Head of caudate nucleus (tissue), 42 donors: ENCODE data around the gene FOXE3.

Experiments used
- DNase-seq, 42 donors: peaks; one replicate each; pipeline versions ENCODE4 v3.0.0 to v3.0.0-alpha.2; 2020 to 2021; ENCODE audit warnings: mixed read lengths in 7 of 42
- intact Hi-C: fragments of 100-400 bp; cut with DNase I; formaldehyde crosslinking; loops from one replicate; pipeline ENCODE4 v1.15.0; 2022

The FOXE3 gene

DNA sequence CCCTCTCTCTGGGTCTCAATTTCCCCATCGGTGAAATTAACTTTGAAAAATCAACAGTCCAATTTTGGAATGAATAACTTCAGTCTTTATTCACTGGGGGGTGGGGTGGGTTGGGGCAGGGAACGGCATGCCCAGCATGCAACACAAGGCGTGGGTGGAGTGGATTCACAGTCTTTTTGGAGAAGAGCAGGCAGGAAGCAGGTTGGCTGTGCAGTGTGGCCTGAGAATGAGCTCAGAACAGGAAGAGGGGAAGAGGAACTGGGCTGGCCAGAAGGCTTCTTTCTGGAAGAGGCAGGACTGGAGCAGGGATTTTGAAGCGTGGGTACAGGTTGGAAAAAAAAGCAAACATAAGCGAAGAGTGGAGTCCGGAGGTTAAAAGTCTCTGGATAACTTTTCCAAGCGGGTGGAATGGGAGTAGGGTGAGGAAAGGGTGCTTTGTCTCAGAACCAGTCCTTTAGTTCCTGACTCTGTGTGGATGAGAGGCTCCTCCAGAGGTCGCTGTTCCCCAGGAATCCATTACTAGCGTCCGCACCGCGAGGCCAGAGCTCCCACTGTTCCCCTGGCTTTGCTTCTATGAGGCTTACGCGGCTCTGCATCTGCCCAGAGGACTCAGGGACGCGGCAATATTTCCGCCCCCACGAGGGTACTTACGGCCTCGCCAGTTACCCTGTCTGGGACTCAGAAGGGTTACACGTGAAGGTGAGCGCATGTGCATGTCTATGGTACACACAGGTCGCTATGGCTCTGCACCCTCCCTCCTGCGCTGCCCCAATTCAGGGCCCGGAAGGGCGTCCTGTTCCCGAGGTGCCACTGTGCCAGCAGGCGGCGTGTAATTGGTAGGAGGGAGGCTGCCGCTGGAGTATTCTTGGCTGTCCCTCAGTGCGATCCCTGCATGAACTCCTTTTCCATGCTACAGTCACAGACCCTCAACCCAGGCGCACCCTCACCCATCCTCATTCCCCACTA, 16.3 kb downstream of the FOXE3 start:
- intact Hi-C loops = no loop called here
- DNase-seq = peak; percentile 39 to 87 (median 76)

GRCh38 chr1:47433037-47433421, 16.9 kb downstream of the FOXE3 start:
- intact Hi-C loops = no loop called here
- DNase-seq = no peak

GRCh38 chr1:47433477-47434050, 17.5 kb downstream of the FOXE3 start:
- intact Hi-C loops = no loop called here
- no peak for DNase-seq

GRCh38 chr1:47434051-47434842, 18.2 kb downstream of the FOXE3 start:
- DNase-seq = peak; percentile 16 to 79 (median 49)
- intact Hi-C loops = no loop called here

- no peak for DNase-seq
- intact Hi-C loops = loop anchor here (5.0 kb wide), 1 partner anchor 277 kb away; no protein-coding TSS in a partner anchor
Observed at GRCh38 chr1:47435506-47436303, 19.6 kb downstream of the FOXE3 start.

GRCh38 chr1:47436304-47436978, 20.4 kb downstream of the FOXE3 start:
- intact Hi-C loops = loop anchor here (5.0 kb wide), 1 partner anchor 276 kb away; no protein-coding TSS in a partner anchor
- peak in 33 of 42 donors; percentile 14 to 74 (median 45) for DNase-seq

- intact Hi-C loops = loop anchor here (5.0 kb wide), 1 partner anchor 275 kb away; no protein-coding TSS in a partner anchor
- DNase-seq = no peak
Observed at GRCh38 chr1:47436979-47437446, 20.9 kb downstream of the FOXE3 start.

GRCh38 chr1:47437447-47438164, 21.5 kb downstream of the FOXE3 start, which contains the start of gene FOXD2:
FOXD2 (plus strand) TSS chr1:47438044; CDS start chr1:47438136, 92 bp downstream.
- DNase-seq = peak in 39 of 42 donors; percentile 24 to 88 (median 68)
- intact Hi-C loops = loop anchor here (5.0 kb wide), 1 partner anchor 275 kb away; no protein-coding TSS in a partner anchor

- no peak for DNase-seq
- intact Hi-C loops = loop anchor here (5.0 kb wide), 1 partner anchor 274 kb away; no protein-coding TSS in a partner anchor
Observed at GRCh38 chr1:47438165-47439016, 22.3 kb downstream of the FOXE3 start.

DNA sequence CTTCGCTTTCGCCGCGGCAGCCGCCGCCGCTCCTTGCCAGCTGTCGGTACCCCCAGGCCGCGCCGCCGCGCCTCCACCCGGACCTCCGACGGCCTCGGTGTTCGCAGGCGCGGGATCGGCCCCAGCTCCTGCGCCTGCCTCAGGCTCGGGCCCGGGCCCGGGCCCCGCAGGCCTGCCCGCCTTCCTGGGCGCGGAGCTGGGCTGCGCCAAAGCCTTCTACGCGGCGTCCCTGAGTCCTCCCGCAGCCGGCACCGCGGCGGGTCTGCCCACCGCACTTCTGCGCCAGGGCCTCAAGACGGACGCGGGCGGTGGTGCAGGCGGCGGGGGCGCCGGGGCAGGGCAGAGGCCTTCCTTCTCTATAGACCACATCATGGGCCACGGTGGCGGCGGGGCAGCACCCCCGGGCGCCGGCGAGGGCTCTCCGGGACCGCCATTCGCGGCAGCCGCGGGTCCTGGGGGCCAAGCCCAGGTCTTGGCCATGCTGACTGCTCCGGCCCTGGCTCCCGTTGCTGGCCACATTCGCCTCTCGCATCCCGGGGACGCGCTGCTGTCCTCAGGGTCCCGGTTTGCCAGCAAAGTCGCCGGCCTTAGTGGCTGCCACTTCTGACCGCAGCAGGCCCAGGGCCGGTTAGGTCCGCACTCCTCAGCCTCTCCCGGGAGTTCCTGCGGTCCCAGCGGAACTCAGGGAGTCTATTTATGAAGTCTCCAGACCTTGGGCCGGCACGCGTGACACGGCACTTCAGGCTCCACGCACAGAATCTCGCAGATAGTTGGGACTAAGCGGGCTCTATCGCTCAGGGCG, 23.1 kb downstream of the FOXE3 start:
- intact Hi-C loops = loop anchor here (5.0 kb wide), 1 partner anchor 273 kb away; no protein-coding TSS in a partner anchor
- DNase-seq = no peak

DNA sequence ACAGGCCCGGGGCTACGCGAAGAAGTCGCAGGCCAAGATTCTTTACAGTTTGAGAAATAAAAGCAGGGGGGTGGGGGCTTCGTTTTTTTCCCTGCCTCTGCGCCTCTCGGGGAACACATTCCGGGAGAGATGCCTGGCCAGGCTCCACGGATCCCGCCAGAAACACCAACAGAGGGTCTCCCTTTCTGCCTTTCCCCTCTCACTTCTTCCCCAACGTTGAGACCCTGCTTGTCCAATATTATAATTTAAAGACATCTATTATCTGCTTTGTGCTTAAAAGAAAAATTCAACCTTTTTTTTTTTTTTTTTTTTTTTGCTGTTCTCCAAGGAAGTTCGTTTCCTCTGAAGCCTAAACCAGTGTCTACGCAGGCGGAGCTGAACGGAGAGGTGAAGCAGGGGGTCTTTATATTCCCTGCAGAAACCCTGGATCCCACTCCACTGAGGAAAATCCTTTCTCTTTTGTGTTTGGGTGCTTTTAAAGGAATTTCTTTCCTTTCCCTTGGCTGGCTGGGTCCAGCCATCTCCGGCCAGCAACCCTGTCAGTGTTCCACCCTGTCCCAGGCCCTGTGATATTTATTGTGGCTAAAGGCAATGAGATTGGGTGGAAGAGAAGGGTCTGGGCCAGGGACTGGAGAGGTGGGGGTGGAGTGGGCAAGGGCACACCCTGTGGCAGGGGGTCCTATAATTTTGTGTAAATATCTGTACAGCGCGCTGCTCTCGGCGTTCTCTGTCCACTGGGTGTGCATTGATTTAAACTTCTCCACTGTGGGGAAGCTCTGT, 23.9 kb downstream of the FOXE3 start:
- intact Hi-C loops = loop anchor here (5.0 kb wide), 1 partner anchor 272 kb away; no protein-coding TSS in a partner anchor

GRCh38 chr1:47440599-47441081, 24.6 kb downstream of the FOXE3 start:
- intact Hi-C loops = no loop called here

More for the DNA sequence above, 23.9 kb downstream of the FOXE3 start:
- DNase-seq = no peak

DNA sequence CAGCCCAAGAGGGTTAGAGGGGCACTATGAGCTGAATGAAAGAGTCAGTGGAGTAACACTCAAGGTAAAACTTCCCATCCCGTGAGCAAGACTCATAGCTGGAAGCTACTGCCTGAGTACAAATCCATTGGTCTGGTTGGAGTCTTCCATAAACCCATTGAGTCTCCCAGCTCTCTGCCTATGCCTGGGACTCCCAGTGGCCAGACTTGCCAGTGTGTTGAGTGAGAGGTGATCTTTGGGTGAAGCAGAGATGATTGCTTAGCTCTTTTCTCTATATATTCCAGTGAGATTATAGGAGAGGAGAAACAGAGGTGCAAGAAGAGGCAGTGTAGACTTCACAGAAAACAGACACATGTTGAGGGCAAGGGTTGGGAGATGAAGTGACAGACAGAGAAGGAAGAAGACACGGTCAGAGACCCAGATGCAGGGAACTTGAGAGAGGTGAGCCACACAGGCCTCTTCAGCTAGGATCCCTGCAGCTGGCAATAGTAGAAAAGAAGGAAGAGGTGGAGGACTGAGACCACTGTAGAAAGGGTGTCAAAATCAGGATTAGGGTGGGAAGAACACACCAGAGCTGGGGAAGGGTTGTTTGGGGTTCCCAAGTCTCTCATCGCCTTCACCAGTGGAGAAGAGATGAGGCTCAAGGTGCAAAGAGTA, 25.5 kb downstream of the FOXE3 start:
- intact Hi-C loops = no loop called here
- no peak for DNase-seq

More at GRCh38 chr1:47440599-47441081, 24.6 kb downstream of the FOXE3 start:
- DNase-seq = no peak

DNA sequence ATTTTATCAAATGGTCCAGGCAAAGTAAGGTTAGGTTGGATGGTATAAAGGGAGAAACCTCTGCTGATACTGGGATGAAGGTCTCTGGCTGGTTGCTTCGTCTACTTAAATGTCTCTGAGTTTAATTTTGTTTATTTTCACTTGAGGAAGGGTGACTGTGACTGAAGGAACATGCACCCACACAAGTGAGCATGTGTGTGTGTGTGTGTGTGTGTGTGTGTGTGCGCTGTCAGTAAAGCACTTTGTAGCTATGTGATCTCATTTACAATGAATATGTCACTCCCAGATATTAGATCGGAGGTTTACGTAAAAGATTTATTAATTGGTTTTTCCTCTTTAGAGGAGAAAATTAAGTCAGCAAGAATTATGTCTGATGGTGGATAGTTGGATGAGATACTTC, 26.1 kb downstream of the FOXE3 start:
- intact Hi-C loops = no loop called here
- no peak for DNase-seq
